H1 (cell line): ENCODE measurements around the gene SMARCA1. TPM values are rescaled to one million over a fixed set of nuclear protein-coding genes. Genes with fewer than 3 reads are reported as not detected.

ENCODE experiments used
- CTCF ChIA-PET: fragments of 300-600 bp; sonication (Branson Sonifier 250); formaldehyde crosslinking; loops from one replicate; lab custom pipeline; 2021; ENCODE audit not compliant: partially characterized antibody; lab: Charles Lee
- POLR2A ChIA-PET: fragments of 300-600 bp; sonication (Branson Sonifier 250); formaldehyde crosslinking; loops from one replicate; lab custom pipeline; 2021; ENCODE audit warnings: inconsistent platforms; ENCODE audit not compliant: partially characterized antibody; lab: Charles Lee
- DNase-seq, 2 experiments: peaks; one replicate each; pipeline versions ENCODE4 v3.0.0 to v3.0.0-alpha.2; 2010 to 2022; ENCODE audit warnings: low spot score in 2 of 2, low read depth in 1 of 2, mixed read lengths in 1 of 2
- FAIRE-seq: peaks from 2 replicates; lab custom pipeline; 2011; peaks lifted over from hg19 to GRCh38; lab: Jason Lieb, UNC
- H2AFZ ChIP-seq: 2 replicates; pipeline ENCODE4 v1.8.1; 2012; ENCODE audit warnings: low read length, inconsistent platforms
- H2AK5ac ChIP-seq: 2 replicates; pipeline ENCODE4 v1.6.1; 2013; ENCODE audit warnings: low read depth, low read length
- H2BK120ac ChIP-seq: replicated peaks from 2 replicates; pipeline ENCODE3; 2013; ENCODE audit warnings: low read depth, low read length, inconsistent platforms
- H2BK12ac ChIP-seq: 2 replicates; pipeline ENCODE4 v1.6.1; 2013; ENCODE audit warnings: low read depth, low read length
- H2BK15ac ChIP-seq: 2 replicates; pipeline ENCODE4 v1.6.1; 2013; ENCODE audit warnings: low read length
- H2BK20ac ChIP-seq: 2 replicates; pipeline ENCODE4 v1.6.1; 2013; ENCODE audit warnings: low read length
- H2BK5ac ChIP-seq: 2 replicates; pipeline ENCODE4 v1.6.1; 2013; ENCODE audit warnings: low read depth, low read length
- H3K14ac ChIP-seq: 2 replicates; pipeline ENCODE4 v1.6.1; 2013; ENCODE audit warnings: inconsistent platforms; ENCODE audit not compliant: insufficient read length
- H3K18ac ChIP-seq: 2 replicates; pipeline ENCODE4 v1.6.1; 2013; ENCODE audit warnings: low read length; ENCODE audit errors: extremely low read depth
- H3K23ac ChIP-seq: 2 replicates; pipeline ENCODE4 v1.6.1; 2013; ENCODE audit warnings: inconsistent platforms; ENCODE audit not compliant: insufficient read length
- H3K23me2 ChIP-seq: 2 replicates; pipeline ENCODE4 v1.6.1; 2013; ENCODE audit warnings: low read depth, low read length
- H3K27ac ChIP-seq: 2 replicates; pipeline ENCODE4 v1.6.1; 2011; ENCODE audit warnings: low read depth, low read length, inconsistent platforms
- H3K27me3 ChIP-seq, 4 experiments: replicated peaks in 1 of 4; 1 replicate in 1 of 4; 2 replicates in 3 of 4; pipeline versions ENCODE4 v1.6.1 to v1.8.1; 2011 to 2013; ENCODE audit warnings: low read length in 3 of 4, mild to moderate bottlenecking in 3 of 4, inconsistent platforms in 2 of 4, mixed read lengths in 2 of 4, moderate library complexity in 1 of 4; ENCODE audit not compliant: control insufficient read depth in 3 of 4, insufficient read depth in 3 of 4; ENCODE audit errors: extremely low read depth in 1 of 4
- H3K36me3 ChIP-seq, 4 experiments: 2 replicates each; pipeline versions ENCODE4 v1.6.1 to v1.8.1; 2011 to 2013; ENCODE audit warnings: mild to moderate bottlenecking in 4 of 4, low read length in 3 of 4, moderate library complexity in 2 of 4, control low read depth in 1 of 4, inconsistent platforms in 1 of 4; ENCODE audit not compliant: insufficient read depth in 4 of 4, control insufficient read depth in 2 of 4
- H3K4ac ChIP-seq: replicated peaks from 2 replicates; pipeline ENCODE3; 2013; ENCODE audit warnings: low read length, low read depth, mixed read lengths, inconsistent platforms; ENCODE audit not compliant: insufficient read length
- H3K4me1 ChIP-seq, 4 experiments: replicated peaks in 1 of 4; 1 replicate in 1 of 4; 2 replicates in 3 of 4; pipeline versions ENCODE4 v1.6.1 to v1.8.1; 2011 to 2013; ENCODE audit warnings: low read length in 3 of 4, inconsistent platforms in 2 of 4, mixed read lengths in 1 of 4; ENCODE audit not compliant: insufficient read depth in 4 of 4, control insufficient read depth in 3 of 4
- H3K4me2 ChIP-seq, 2 experiments: 2 replicates each; pipeline versions ENCODE4 v1.6.1 to v1.8.1; 2011 to 2013; ENCODE audit warnings: low read depth in 2 of 2, low read length in 2 of 2, control low read depth in 1 of 2, inconsistent platforms in 1 of 2, mild to moderate bottlenecking in 1 of 2; ENCODE audit not compliant: insufficient read depth in 1 of 2
- H3K4me3 ChIP-seq, 4 experiments: fragments of 200-600, 300-600 bp in 1 of 4; sonication (generic), shearing (Covaris generic), sonication (Bioruptor Twin) in 1 of 4; 2 replicates each; pipeline versions ENCODE4 v1.5.1 to v1.8.1; 2011 to 2016; ENCODE audit warnings: low read length in 4 of 4, low read depth in 3 of 4, control low read depth in 2 of 4, inconsistent platforms in 2 of 4, mild to moderate bottlenecking in 2 of 4, mixed read lengths in 1 of 4, moderate library complexity in 1 of 4; ENCODE audit not compliant: insufficient read depth in 2 of 4; ENCODE audit errors: extremely low read depth in 1 of 4
- H3K56ac ChIP-seq: replicated peaks from 2 replicates; pipeline ENCODE3; 2013; ENCODE audit warnings: low read depth, mild to moderate bottlenecking, mixed read lengths, low read length, inconsistent platforms; ENCODE audit not compliant: insufficient read length
- H3K79me1 ChIP-seq: 2 replicates; pipeline ENCODE4 v1.6.1; 2013; ENCODE audit warnings: low read depth, low read length, control low read depth
- H3K79me2 ChIP-seq, 2 experiments: 2 replicates each; pipeline versions ENCODE4 v1.6.1 to v1.8.1; 2012 to 2013; ENCODE audit warnings: low read length in 2 of 2, mild to moderate bottlenecking in 2 of 2, inconsistent platforms in 1 of 2; ENCODE audit not compliant: insufficient read depth in 2 of 2, control insufficient read depth in 1 of 2
- H3K9ac ChIP-seq, 4 experiments: replicated peaks in 1 of 4; 1 replicate in 1 of 4; 2 replicates in 3 of 4; pipeline versions ENCODE4 v1.6.1 to v1.8.1; 2011 to 2013; ENCODE audit warnings: low read depth in 3 of 4, low read length in 3 of 4, control low read depth in 2 of 4, mild to moderate bottlenecking in 2 of 4, moderate library complexity in 2 of 4, inconsistent platforms in 1 of 4; ENCODE audit errors: extremely low read depth in 1 of 4
- H3K9me3 ChIP-seq, 2 experiments: 2 replicates each; pipeline versions ENCODE4 v1.6.1 to v1.8.1; 2012 to 2013; ENCODE audit warnings: mild to moderate bottlenecking in 2 of 2, moderate library complexity in 2 of 2, control low read depth in 1 of 2, inconsistent platforms in 1 of 2, low read depth in 1 of 2, low read length in 1 of 2, mixed read lengths in 1 of 2; ENCODE audit not compliant: insufficient read depth in 2 of 2
- H4K20me1 ChIP-seq, 2 experiments: replicated peaks in 1 of 2; 2 replicates each; pipeline versions ENCODE3 to v1.8.1; 2011 to 2013; ENCODE audit warnings: inconsistent platforms in 2 of 2, low read length in 2 of 2, mild to moderate bottlenecking in 1 of 2; ENCODE audit not compliant: insufficient read depth in 2 of 2, control insufficient read depth in 1 of 2
- H4K5ac ChIP-seq: 2 replicates; pipeline ENCODE4 v1.6.1; 2013; ENCODE audit warnings: low read length, low read depth, mixed read lengths, inconsistent platforms; ENCODE audit not compliant: insufficient read length
- H4K8ac ChIP-seq: 2 replicates; pipeline ENCODE4 v1.8.0; 2013; ENCODE audit warnings: mild to moderate bottlenecking, moderate library complexity, low read length, inconsistent platforms; ENCODE audit not compliant: insufficient read depth; ENCODE audit errors: extremely low read depth
- H4K91ac ChIP-seq: replicated peaks from 2 replicates; pipeline ENCODE3; 2013; ENCODE audit warnings: low read length, mixed read lengths, inconsistent platforms; ENCODE audit not compliant: insufficient read length
- BRCA1 ChIP-seq: IDR thresholded peaks from 2 replicates; pipeline ENCODE4 v1.6.1; 2012; ENCODE audit warnings: low read depth, low read length, improper control_type of control experiment
- CEBPB ChIP-seq: IDR thresholded peaks from 2 replicates; pipeline ENCODE4 v1.6.1; 2012; ENCODE audit warnings: low read depth, low read length
- CHD1 ChIP-seq: IDR thresholded peaks from 2 replicates; pipeline ENCODE4 v1.6.1; 2012; ENCODE audit warnings: low read depth, low read length, improper control_type of control experiment
- EP300 ChIP-seq, 2 experiments: IDR thresholded peaks; 1 replicate in 1 of 2; 2 replicates in 1 of 2; pipeline ENCODE4 v1.6.1; 2011 to 2012; ENCODE audit warnings: low read depth in 2 of 2, low read length in 2 of 2, mild to moderate bottlenecking in 2 of 2, borderline replicate concordance in 1 of 2, inconsistent platforms in 1 of 2, moderate library complexity in 1 of 2
- GTF2F1 ChIP-seq: IDR thresholded peaks from 2 replicates; pipeline ENCODE4 v1.6.1; 2012; ENCODE audit warnings: low read depth, low read length, improper control_type of control experiment, borderline replicate concordance
- KDM1A ChIP-seq: fragments of 200-600, 300-600 bp; sonication (generic); IDR thresholded peaks from 2 replicates; pipeline ENCODE4 v1.7.1; 2016; ENCODE audit warnings: mild to moderate bottlenecking, low read length, borderline replicate concordance
- KDM5A ChIP-seq: fragments of 200-600 bp; IDR thresholded peaks from 2 replicates; pipeline ENCODE4 v1.7.1; 2012; ENCODE audit warnings: mild to moderate bottlenecking, low read length, inconsistent platforms, mixed read lengths
- MAFK ChIP-seq: IDR thresholded peaks from 2 replicates; pipeline ENCODE4 v1.6.1; 2012; ENCODE audit warnings: low read depth, mild to moderate bottlenecking, improper control_type of control experiment, low read length
- RXRA ChIP-seq: IDR thresholded peaks from 2 replicates; pipeline ENCODE4 v1.6.1; 2011; ENCODE audit warnings: low read depth, mild to moderate bottlenecking, low read length, moderate library complexity; ENCODE audit not compliant: insufficient read depth
- SIRT6 ChIP-seq: IDR thresholded peaks from one replicate; pipeline ENCODE4 v1.7.1; 2012; ENCODE audit warnings: low read length, inconsistent platforms
- TBP ChIP-seq: IDR thresholded peaks from 2 replicates; pipeline ENCODE4 v1.6.1; 2011; ENCODE audit warnings: low read depth, low read length, improper control_type of control experiment
- WGBS, 2 experiments: shearing (Covaris generic) in 1 of 2; methylation state at CpG; one replicate each; pipeline versions ENCODE4 v1.1.6 to v1.1.7; 2013 to 2015; ENCODE audit warnings: low lambda C conversion rate in 2 of 2, mixed read lengths in 2 of 2, inconsistent platforms in 1 of 2, low coverage in 1 of 2, missing lambda C conversion rate in 1 of 2; ENCODE audit not compliant: insufficient replicate concordance in 2 of 2, insufficient coverage in 1 of 2, insufficient read length in 1 of 2; ENCODE audit errors: extremely low coverage in 1 of 2, missing lambda C conversion rate in 1 of 2; 5-methylcytosine and 5-hydroxymethylcytosine counted together
- polyA plus RNA-seq, 7 experiments: library from polyadenylated mRNA; depleted of rRNA in 3 of 7; stranded (reverse) in 5 of 7; unstranded in 2 of 7; fragments of >200 nt in 5 of 7; fragments of 200-250 nt in 2 of 7; gene quantifications; 1 replicate in 5 of 7; 2 replicates in 1 of 7; 4 replicates in 1 of 7; pipeline versions ENCODE4 v1.2.1 to v1.2.3, GENCODE V29; 2011 to 2013; ENCODE audit warnings: missing spikeins in 2 of 7, mixed read lengths in 2 of 7
- total RNA-seq: library from RNA; stranded (reverse); fragmentation: NEBNext Ultra II Directional; extraction: Animal tissue kit (Norgen Biotek cat#: 25700); gene quantifications from 2 replicates; pipeline ENCODE4 v1.2.1, GENCODE V29; 2021
- TF ChIP-seq, protein P1 (sequence below): IDR thresholded peaks from 2 replicates; pipeline ENCODE4 v1.6.1; 2012; ENCODE audit warnings: inconsistent platforms

SMARCA1 gene
- total and polyA plus RNA-seq, 2 of the 8 experiments (the other 6 are each of a cell fraction or from before 2014, with no cell fraction given): 13.1 to 54.4 TPM

DNA sequence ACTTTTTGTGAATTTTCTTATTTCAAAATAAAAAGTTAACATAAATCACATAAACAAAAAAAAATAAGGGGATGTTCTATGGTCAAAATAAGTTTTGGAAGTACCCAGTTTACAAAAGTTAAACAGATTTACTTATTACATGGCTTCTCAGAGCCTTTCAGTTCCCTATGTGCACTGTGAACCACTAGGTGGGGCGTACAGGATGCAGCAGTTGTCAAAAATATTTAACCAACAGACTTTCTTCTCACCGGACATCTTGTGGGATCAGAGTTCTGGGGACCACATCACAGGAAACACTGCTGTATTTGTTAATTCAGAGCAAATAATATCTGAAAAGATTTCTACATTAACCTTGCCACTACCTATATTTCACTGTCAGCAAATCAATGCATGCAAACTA lies 74.1 kb downstream of the SMARCA1 start:
- no peak overlapping the region for H3K4ac ChIP-seq
- no peaks in the 10 kb centered on the region for H3K4me1 ChIP-seq
- H4K5ac ChIP-seq: no peak overlapping the region
- H3K4me2 ChIP-seq: no peak overlapping the region
- no peaks in the 10 kb centered on the region for H3K27me3 ChIP-seq
- H3K27ac ChIP-seq: no peak overlapping the region
- no peak overlapping the region for H2AFZ ChIP-seq
- no peak overlapping the region for H2BK5ac ChIP-seq
- FAIRE-seq (no peak), DNase-seq (no peak)
- no peak overlapping the region for H2BK12ac ChIP-seq
- H3K36me3 ChIP-seq: peaks cover 0 to 4% (median 0%) of the 10 kb centered on the region in 4 experiments; a peak in 5 of 8 replicates
- H2BK120ac ChIP-seq: no peak overlapping the region
- ChIA-PET CTCF (no interaction called here), POLR2A (no interaction called here)
- no peaks in the 10 kb centered on the region for H3K79me1 ChIP-seq
- no peak overlapping the region for H2BK15ac ChIP-seq
- peaks cover 0 to 3% of the 10 kb centered on the region in 2 experiments for H4K20me1 ChIP-seq
- no peak overlapping the region for H3K9ac ChIP-seq
- H3K9me3 ChIP-seq: no peaks in the 10 kb centered on the region
- no peak overlapping the region for H4K8ac ChIP-seq
- H3K23ac ChIP-seq: no peak overlapping the region
- 95% methylated on average over 2 of the region's 2 CpGs; no CpG with 5 or more reads in 1 of the 2 experiments for WGBS, 2 experiments
- no peak overlapping the region for H2AK5ac ChIP-seq
- H3K56ac ChIP-seq: no peak overlapping the region
- no peak overlapping the region for H3K18ac ChIP-seq
- H3K79me2 ChIP-seq: no peaks in the 10 kb centered on the region
- H3K4me3 ChIP-seq: no peak overlapping the region
- H3K23me2 ChIP-seq: no peaks in the 10 kb centered on the region
- H4K91ac ChIP-seq: no peak overlapping the region
- H3K14ac ChIP-seq: no peak overlapping the region
- no peak overlapping the region for H2BK20ac ChIP-seq
- no peak for TF ChIP-seq GTF2F1
- no peak for TF ChIP-seq KDM1A
- TF ChIP-seq, protein P1, sequence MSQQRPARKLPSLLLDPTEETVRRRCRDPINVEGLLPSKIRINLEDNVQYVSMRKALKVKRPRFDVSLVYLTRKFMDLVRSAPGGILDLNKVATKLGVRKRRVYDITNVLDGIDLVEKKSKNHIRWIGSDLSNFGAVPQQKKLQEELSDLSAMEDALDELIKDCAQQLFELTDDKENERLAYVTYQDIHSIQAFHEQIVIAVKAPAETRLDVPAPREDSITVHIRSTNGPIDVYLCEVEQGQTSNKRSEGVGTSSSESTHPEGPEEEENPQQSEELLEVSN: no peak
- no peak for TF ChIP-seq MAFK
- TF ChIP-seq BRCA1: no peak
- no peak for TF ChIP-seq CHD1
- no peak for TF ChIP-seq KDM5A
- TF ChIP-seq TBP: no peak
- no peak for TF ChIP-seq SIRT6
- no peak for TF ChIP-seq EP300 (IDR thresholded peaks at IDR 0.05; ENCODE audit: borderline replicate concordance in 1 of 2, low read depth in 2 of 2, low read length in 2 of 2)
- TF ChIP-seq CEBPB: no peak
- TF ChIP-seq RXRA: no peak
